Neural cell (in vitro differentiated cells): ENCODE data around the gene SCNN1G. TPM values are rescaled to one million over a fixed set of nuclear protein-coding genes. Genes with fewer than 3 reads are reported as not detected.

Source experiments
- H2AFZ ChIP-seq: fragments of 200-600, 300-800 bp; sonication (generic), shearing (Covaris generic); 2 replicates; pipeline ENCODE4 v1.6.0; 2014; ENCODE audit warnings: low read depth, mild to moderate bottlenecking, antibody characterized with exemption, low read length, moderate library complexity
- H3F3A ChIP-seq: fragments of 200-600 bp; shearing (Covaris generic); 2 replicates; pipeline ENCODE4 v1.6.1; 2016; ENCODE audit warnings: mild to moderate bottlenecking, moderate library complexity, mixed read lengths, antibody characterized with exemption, low read length; ENCODE audit not compliant: insufficient read depth, poor library complexity, severe bottlenecking
- H3K27ac ChIP-seq: fragments of 200-600, 300-800 bp; sonication (generic), shearing (Covaris generic); 2 replicates; pipeline ENCODE4 v1.5.1; 2014; ENCODE audit warnings: mild to moderate bottlenecking, low read length, moderate library complexity
- H3K27me3 ChIP-seq: fragments of 300-800, 200-600 bp; sonication (generic), shearing (Covaris generic); 2 replicates; pipeline ENCODE4 v1.6.0; 2014; ENCODE audit warnings: mild to moderate bottlenecking, low read depth, low read length, moderate library complexity; ENCODE audit not compliant: insufficient read depth
- H3K36me3 ChIP-seq: fragments of 300-800, 200-600 bp; sonication (generic), shearing (Covaris generic); 2 replicates; pipeline ENCODE4 v1.5.1; 2014; ENCODE audit warnings: mild to moderate bottlenecking, antibody characterized with exemption, low read length, moderate library complexity; ENCODE audit not compliant: insufficient read depth
- H3K4me2 ChIP-seq: fragments of 300-800, 200-600 bp; sonication (generic), shearing (Covaris generic); 2 replicates; pipeline ENCODE4 v1.6.0; 2014; ENCODE audit warnings: mild to moderate bottlenecking, low read length
- H3K4me3 ChIP-seq: fragments of 300-800, 200-600 bp; sonication (generic), shearing (Covaris generic); 2 replicates; pipeline ENCODE4 v1.5.1; 2014; ENCODE audit warnings: mild to moderate bottlenecking, low read length, moderate library complexity
- H3K79me2 ChIP-seq: fragments of 200-600 bp; shearing (Covaris generic); replicated peaks from 2 replicates; pipeline ENCODE4 v1.6.0; 2014; ENCODE audit warnings: mild to moderate bottlenecking, low read length, moderate library complexity; ENCODE audit not compliant: insufficient read depth
- H3K9ac ChIP-seq: fragments of 300-800, 200-600 bp; sonication (generic), shearing (Covaris generic); 2 replicates; pipeline ENCODE4 v1.6.1; 2016; ENCODE audit warnings: mild to moderate bottlenecking, low read length, mixed read lengths
- H3K9me2 ChIP-seq: fragments of 200-600 bp; shearing (Covaris generic); 2 replicates; pipeline ENCODE4 v1.6.1; 2016; ENCODE audit warnings: mild to moderate bottlenecking, low read length, mixed read lengths; ENCODE audit not compliant: insufficient read depth
- H3K9me3 ChIP-seq: fragments of 200-600, 300-800 bp; sonication (generic), shearing (Covaris generic); 2 replicates; pipeline ENCODE4 v1.6.1; 2016; ENCODE audit warnings: mild to moderate bottlenecking, mixed run types, low read length, moderate library complexity, mixed read lengths
- H4K20me1 ChIP-seq: fragments of 200-600 bp; shearing (Covaris generic); 2 replicates; pipeline ENCODE4 v1.6.1; 2016; ENCODE audit warnings: mild to moderate bottlenecking, mixed run types; ENCODE audit not compliant: insufficient read depth
- CTCF ChIP-seq: fragments of 450-650 bp; IDR thresholded peaks from 2 replicates; pipeline ENCODE4 v1.5.1; 2014; ENCODE audit warnings: antibody characterized with exemption, mild to moderate bottlenecking, moderate library complexity; ENCODE audit not compliant: poor library complexity, severe bottlenecking
- EP300 ChIP-seq: fragments of 450-650 bp; conservative IDR thresholded peaks from 2 replicates; pipeline ENCODE4 v1.6.1; 2014; ENCODE audit warnings: antibody characterized with exemption, mild to moderate bottlenecking, moderate library complexity; ENCODE audit not compliant: poor library complexity, severe bottlenecking
- EZH2 ChIP-seq: fragments of 200-600, 300-800 bp; shearing (Covaris generic), sonication (generic); IDR thresholded peaks from 2 replicates; pipeline ENCODE4 v1.6.1; 2014; ENCODE audit warnings: antibody characterized with exemption, low read length, borderline replicate concordance, mild to moderate bottlenecking; ENCODE audit not compliant: insufficient read depth, poor library complexity, severe bottlenecking
- MXI1 ChIP-seq: fragments of 450-650 bp; conservative IDR thresholded peaks from 2 replicates; pipeline ENCODE4 v1.6.1; 2014; ENCODE audit warnings: antibody characterized with exemption, mild to moderate bottlenecking; ENCODE audit not compliant: poor library complexity, severe bottlenecking
- POLR2AphosphoS5 ChIP-seq: IDR thresholded peaks from 2 replicates; pipeline ENCODE4 v1.6.1; 2012
- RAD21 ChIP-seq: fragments of 450-650 bp; conservative IDR thresholded peaks from 2 replicates; pipeline ENCODE4 v1.6.1; 2014; ENCODE audit warnings: antibody characterized with exemption, mild to moderate bottlenecking, moderate library complexity
- REST ChIP-seq: IDR thresholded peaks from 2 replicates; pipeline ENCODE4 v1.6.1; 2012; ENCODE audit warnings: borderline replicate concordance
- SMC3 ChIP-seq: fragments of 450-650 bp; conservative IDR thresholded peaks from 2 replicates; pipeline ENCODE4 v1.6.1; 2014; ENCODE audit warnings: antibody characterized with exemption, mild to moderate bottlenecking, moderate library complexity; ENCODE audit not compliant: poor library complexity
- TAF1 ChIP-seq: IDR thresholded peaks from 2 replicates; pipeline ENCODE4 v1.6.1; 2012; ENCODE audit warnings: low read depth
- polyA plus RNA-seq: library from polyadenylated mRNA; depleted of rRNA; stranded (reverse); fragments of >200 nt; gene quantifications from 2 replicates; pipeline ENCODE4 v1.2.3, GENCODE V29; 2014

The SCNN1G gene
- polyA plus RNA-seq, 1 donor from 2014 or later, result not detected

- Histone ChIP-seq H3K4me2 (no peak overlapping the region), H2AFZ (no peak overlapping the region), H3K27me3 (peaks cover 49% of the 10 kb centered on the region), H3K9ac (no peak overlapping the region), H3K79me2 (no peaks in the 10 kb centered on the region), H3K9me3 (no peaks in the 10 kb centered on the region), H3K27ac (no peak overlapping the region), H4K20me1 (no peaks in the 10 kb centered on the region), H3K9me2 (no peaks in the 10 kb centered on the region), H3K4me3 (no peak overlapping the region), H3F3A (no peaks in the 10 kb centered on the region), H3K36me3 (no peaks in the 10 kb centered on the region)
- TF ChIP-seq RAD21 (no peak), TAF1 (no peak), EZH2 (no peak), SMC3 (no peak), CTCF (no peak), EP300 (no peak), MXI1 (no peak)
These were observed 3.1 kb downstream of the SCNN1G start for GRCh38 chr16:23185656-23186055.

DNA sequence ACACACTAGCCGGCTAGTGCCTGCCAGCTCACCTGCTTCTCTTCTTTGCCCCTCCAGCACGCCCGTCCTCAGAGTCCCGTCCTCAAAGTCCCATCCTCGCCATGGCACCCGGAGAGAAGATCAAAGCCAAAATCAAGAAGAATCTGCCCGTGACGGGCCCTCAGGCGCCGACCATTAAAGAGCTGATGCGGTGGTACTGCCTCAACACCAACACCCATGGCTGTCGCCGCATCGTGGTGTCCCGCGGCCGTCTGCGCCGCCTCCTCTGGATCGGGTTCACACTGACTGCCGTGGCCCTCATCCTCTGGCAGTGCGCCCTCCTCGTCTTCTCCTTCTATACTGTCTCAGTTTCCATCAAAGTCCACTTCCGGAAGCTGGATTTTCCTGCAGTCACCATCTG, 3.6 kb downstream of the SCNN1G start:
- Histone ChIP-seq H3K4me2 (no peak overlapping the region), H3K9me3 (no peaks in the 10 kb centered on the region), H4K20me1 (no peaks in the 10 kb centered on the region), H3K27me3 (peaks cover 44% of the 10 kb centered on the region), H3K9ac (no peak overlapping the region), H3K79me2 (no peaks in the 10 kb centered on the region), H3K36me3 (no peaks in the 10 kb centered on the region), H3K27ac (no peak overlapping the region), H3F3A (no peaks in the 10 kb centered on the region), H2AFZ (no peak overlapping the region), H3K9me2 (no peaks in the 10 kb centered on the region), H3K4me3 (no peak overlapping the region)
- no peak for TF ChIP-seq MXI1
- TF ChIP-seq POLR2AphosphoS5, result no peak
- no peak for TF ChIP-seq REST
- no peak for TF ChIP-seq RAD21
- TF ChIP-seq CTCF, result no peak
- no peak for TF ChIP-seq EP300
- TF ChIP-seq TAF1, result no peak
- TF ChIP-seq SMC3, result no peak
- no peak for TF ChIP-seq EZH2
